HEK293 (cell line): ENCODE data around the gene MINPP1.

ENCODE experiments used
- CTCF ChIA-PET: fragments of 350-600 bp; formaldehyde crosslinking; extraction: SDS; loops from one replicate; lab custom pipeline; 2021; ENCODE audit warnings: antibody characterized with exemption; lab: Yijun Ruan, JAX
- POLR2A ChIA-PET: fragments of 300-600 bp; formaldehyde crosslinking; extraction: SDS; loops from one replicate; lab custom pipeline; 2020; ENCODE audit warnings: antibody characterized with exemption, inconsistent platforms; lab: Yijun Ruan, JAX
- H3K27ac ChIP-seq: fragments of 200-500 bp; sonication (Bioruptor generic); 2 replicates; pipeline ENCODE4 v1.5.1; 2014; ENCODE audit warnings: low read depth, low read length, control low read depth, inconsistent platforms; ENCODE audit errors: extremely low read depth
- H3K36me3 ChIP-seq, 2 experiments: fragments of 200-500 bp in 1 of 2; sonication (Bioruptor generic) in 1 of 2; 1 replicate in 1 of 2; 2 replicates in 1 of 2; pipeline ENCODE4 v1.5.1; 2014 to 2017; ENCODE audit warnings: inconsistent platforms in 2 of 2, low read length in 2 of 2; ENCODE audit not compliant: control insufficient read depth in 2 of 2, insufficient read depth in 1 of 2
- H3K4me1 ChIP-seq: fragments of 200-500 bp; sonication (Bioruptor generic); 2 replicates; pipeline ENCODE4 v1.5.1; 2014; ENCODE audit warnings: mild to moderate bottlenecking, low read length, inconsistent platforms; ENCODE audit not compliant: control insufficient read depth, insufficient read depth
- H3K4me3 ChIP-seq: 2 replicates; pipeline ENCODE4 v1.5.1; 2011; ENCODE audit warnings: low read depth, mild to moderate bottlenecking, control low read depth, low read length, moderate library complexity
- H3K9me3 ChIP-seq: fragments of 200-500 bp; sonication (Bioruptor generic); 2 replicates; pipeline ENCODE4 v1.5.1; 2014; ENCODE audit warnings: low read depth, low read length, inconsistent platforms; ENCODE audit not compliant: control insufficient read depth, insufficient read depth
- GLIS1 ChIP-seq: fragments of 450-650 bp; formaldehyde crosslinking; IDR thresholded peaks from 2 replicates; pipeline ENCODE4 v1.5.1; 2016; ENCODE audit warnings: missing biosample characterization, missing genetic modification characterization
- HOXD13 ChIP-seq: sonication (generic); formaldehyde crosslinking; IDR thresholded peaks from 2 replicates; pipeline ENCODE4 v1.8.0; 2022; ENCODE audit warnings: missing genetic modification reagents, borderline replicate concordance
- IKZF3 ChIP-seq: fragments of 450-650 bp; IDR thresholded peaks from 2 replicates; pipeline ENCODE4 v1.5.0; 2018; ENCODE audit warnings: missing biosample characterization, mild to moderate bottlenecking, missing genetic modification characterization, moderate library complexity
- PRDM1 ChIP-seq: fragments of 450-650 bp; formaldehyde crosslinking; IDR thresholded peaks from 2 replicates; pipeline ENCODE4; 2016; ENCODE audit warnings: missing biosample characterization, missing genetic modification characterization
- SETDB1 ChIP-seq: IDR thresholded peaks from one replicate; pipeline ENCODE4 v1.6.1; 2017; ENCODE audit warnings: mild to moderate bottlenecking, low read length, moderate library complexity, mixed read lengths; ENCODE audit not compliant: insufficient read length
- SP7 ChIP-seq: fragments of 450-650 bp; formaldehyde crosslinking; IDR thresholded peaks from 2 replicates; pipeline ENCODE4 v1.5.1; 2016; ENCODE audit warnings: missing biosample characterization, missing genetic modification characterization
- ZBTB1 ChIP-seq: fragments of 450-650 bp; formaldehyde crosslinking; IDR thresholded peaks from 2 replicates; pipeline ENCODE4 v1.5.1; 2016; ENCODE audit warnings: missing biosample characterization, missing genetic modification characterization
- ZBTB7A ChIP-seq: fragments of 450-650 bp; formaldehyde crosslinking; IDR thresholded peaks from 2 replicates; pipeline ENCODE4 v1.5.1; 2016; ENCODE audit warnings: low read depth, missing biosample characterization, missing genetic modification characterization
- ZNF114 ChIP-seq: fragments of 450-650 bp; formaldehyde crosslinking; IDR thresholded peaks from 2 replicates; pipeline ENCODE4 v1.5.0; 2017; ENCODE audit warnings: missing biosample characterization, missing genetic modification characterization
- ZNF132 ChIP-seq: fragments of 450-650 bp; formaldehyde crosslinking; IDR thresholded peaks from 2 replicates; pipeline ENCODE4 v1.5.1; 2017; ENCODE audit warnings: missing biosample characterization, missing genetic modification characterization, borderline replicate concordance
- ZNF175 ChIP-seq: fragments of 450-650 bp; formaldehyde crosslinking; IDR thresholded peaks from 2 replicates; pipeline ENCODE4 v1.5.1; 2016; ENCODE audit warnings: missing biosample characterization, missing genetic modification characterization
- ZNF211 ChIP-seq: fragments of 450-650 bp; formaldehyde crosslinking; IDR thresholded peaks from 2 replicates; pipeline ENCODE4 v1.5.1; 2016; ENCODE audit warnings: low read depth, missing biosample characterization, missing genetic modification characterization
- ZNF214 ChIP-seq: fragments of 450-650 bp; formaldehyde crosslinking; IDR thresholded peaks from 2 replicates; pipeline ENCODE4 v1.5.1; 2017; ENCODE audit warnings: missing biosample characterization, mild to moderate bottlenecking, missing genetic modification characterization, borderline replicate concordance
- ZNF221 ChIP-seq: fragments of 450-650 bp; formaldehyde crosslinking; IDR thresholded peaks from 2 replicates; pipeline ENCODE4 v1.5.1; 2017; ENCODE audit warnings: missing biosample characterization, missing genetic modification characterization, borderline replicate concordance
- ZNF311 ChIP-seq: fragments of 450-650 bp; formaldehyde crosslinking; IDR thresholded peaks from 2 replicates; pipeline ENCODE4 v1.5.1; 2017; ENCODE audit warnings: missing biosample characterization, missing genetic modification characterization, borderline replicate concordance
- ZNF335 ChIP-seq: fragments of 450-650 bp; formaldehyde crosslinking; conservative IDR thresholded peaks from 2 replicates; pipeline ENCODE4 v1.5.1; 2016; ENCODE audit warnings: missing biosample characterization, missing genetic modification characterization
- ZNF416 ChIP-seq: fragments of 450-650 bp; formaldehyde crosslinking; IDR thresholded peaks from 2 replicates; pipeline ENCODE4 v1.5.1; 2016; ENCODE audit warnings: missing biosample characterization, missing genetic modification characterization
- TF ChIP-seq, protein P1 (sequence below): fragments of 450-650 bp; formaldehyde crosslinking; IDR thresholded peaks from 2 replicates; pipeline ENCODE4 v1.5.1; 2016; ENCODE audit warnings: missing biosample characterization, missing genetic modification characterization, borderline replicate concordance
- TF ChIP-seq, protein P2 (sequence below): fragments of 450-650 bp; formaldehyde crosslinking; IDR thresholded peaks from 2 replicates; pipeline ENCODE4 v1.5.1; 2016; ENCODE audit warnings: missing biosample characterization, missing genetic modification characterization
- TF ChIP-seq, protein P3 (sequence below): fragments of 450-650 bp; formaldehyde crosslinking; IDR thresholded peaks from 2 replicates; pipeline ENCODE4 v1.5.1; 2016; ENCODE audit warnings: missing biosample characterization, missing genetic modification characterization
- TF ChIP-seq, protein P4 (sequence below): fragments of 450-650 bp; formaldehyde crosslinking; IDR thresholded peaks from 2 replicates; pipeline ENCODE4 v1.5.1; 2016; ENCODE audit warnings: missing biosample characterization, missing genetic modification characterization, borderline replicate concordance

The MINPP1 gene

DNA sequence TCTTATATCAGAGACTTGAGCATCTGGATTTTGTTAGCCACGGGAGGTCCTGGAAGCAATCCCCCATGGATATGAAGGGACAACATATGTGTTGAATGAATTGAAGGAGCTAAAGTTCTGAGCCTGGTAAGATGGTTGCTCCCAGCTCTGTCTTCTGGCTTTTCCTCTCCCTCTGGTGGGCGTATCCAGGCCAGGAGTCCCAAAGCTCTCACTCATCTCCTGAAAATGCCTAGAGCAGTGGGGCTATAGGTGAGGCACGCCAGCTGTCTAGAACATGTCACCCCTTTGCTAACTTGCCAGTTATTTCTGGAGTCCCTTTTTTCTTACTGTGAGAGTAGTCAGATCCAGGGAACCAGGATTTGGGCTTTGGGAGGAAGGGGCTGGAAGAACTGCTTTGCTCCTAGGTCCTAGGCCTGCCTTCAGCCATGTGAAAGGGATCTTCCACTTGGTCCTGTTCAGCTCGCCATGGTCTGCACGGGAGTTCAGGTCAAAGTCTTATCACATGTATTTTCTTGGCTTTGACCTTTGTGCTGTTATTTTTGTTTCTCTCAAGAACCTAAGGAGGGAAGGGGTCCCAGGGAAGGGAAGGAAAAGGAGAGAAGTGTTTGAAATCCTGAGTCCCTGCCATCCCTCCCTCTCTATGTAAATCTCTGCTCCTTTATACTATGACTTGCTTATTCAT lies 73.6 kb downstream of the MINPP1 start (continued):
- TF ChIP-seq, protein P1, sequence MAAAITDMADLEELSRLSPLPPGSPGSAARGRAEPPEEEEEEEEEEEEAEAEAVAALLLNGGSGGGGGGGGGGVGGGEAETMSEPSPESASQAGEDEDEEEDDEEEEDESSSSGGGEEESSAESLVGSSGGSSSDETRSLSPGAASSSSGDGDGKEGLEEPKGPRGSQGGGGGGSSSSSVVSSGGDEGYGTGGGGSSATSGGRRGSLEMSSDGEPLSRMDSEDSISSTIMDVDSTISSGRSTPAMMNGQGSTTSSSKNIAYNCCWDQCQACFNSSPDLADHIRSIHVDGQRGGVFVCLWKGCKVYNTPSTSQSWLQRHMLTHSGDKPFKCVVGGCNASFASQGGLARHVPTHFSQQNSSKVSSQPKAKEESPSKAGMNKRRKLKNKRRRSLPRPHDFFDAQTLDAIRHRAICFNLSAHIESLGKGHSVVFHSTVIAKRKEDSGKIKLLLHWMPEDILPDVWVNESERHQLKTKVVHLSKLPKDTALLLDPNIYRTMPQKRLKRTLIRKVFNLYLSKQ (tag by site-specific recombination) = no peak
- no peak for TF ChIP-seq ZNF335 (tag by site-specific recombination)

DNA sequence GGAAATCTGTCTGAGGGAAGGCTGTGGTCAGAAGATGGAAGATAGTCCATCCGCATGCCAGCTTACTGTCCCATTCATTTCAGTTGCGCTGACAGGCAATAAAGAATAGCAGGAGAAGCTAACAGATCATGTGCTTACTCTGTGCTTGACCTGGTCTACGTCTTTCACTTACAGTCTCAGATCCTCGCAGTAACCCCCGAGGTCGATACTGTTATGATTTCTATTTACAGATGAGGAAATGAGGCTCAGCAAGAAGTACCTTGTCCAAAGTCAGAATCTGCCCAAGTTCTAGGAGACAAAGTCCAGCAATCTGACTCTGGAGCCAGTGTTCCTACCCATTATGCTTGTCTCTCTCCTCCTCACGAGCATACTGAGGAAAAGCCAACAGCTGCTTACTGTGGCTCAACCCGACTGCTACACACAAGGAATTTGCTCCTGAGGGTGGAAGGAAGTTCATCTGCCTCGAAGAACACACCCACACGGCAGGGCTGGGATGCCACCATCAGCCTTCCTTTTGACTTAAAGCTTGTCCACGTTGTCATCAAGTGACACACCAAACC lies 74.2 kb downstream of the MINPP1 start:
- H3K4me3 ChIP-seq = no peak overlapping the region
- H3K4me1 ChIP-seq = no peaks in the 10 kb centered on the region
- no peaks in the 10 kb centered on the region for H3K9me3 ChIP-seq
- TF ChIP-seq PRDM1 (tag by site-specific recombination) (no peak), SP7 (tag by site-specific recombination) (no peak), ZNF211 (tag by site-specific recombination) (no peak), ZNF311 (tag by site-specific recombination) (no peak), ZNF416 (tag by site-specific recombination) (no peak), ZNF214 (tag by site-specific recombination) (no peak), HOXD13 (CRISPR knock-in tag) (no peak), ZNF132 (no peak), ZBTB7A (no peak), IKZF3 (no peak), ZNF335 (tag by site-specific recombination) (no peak)
- TF ChIP-seq, protein P2, sequence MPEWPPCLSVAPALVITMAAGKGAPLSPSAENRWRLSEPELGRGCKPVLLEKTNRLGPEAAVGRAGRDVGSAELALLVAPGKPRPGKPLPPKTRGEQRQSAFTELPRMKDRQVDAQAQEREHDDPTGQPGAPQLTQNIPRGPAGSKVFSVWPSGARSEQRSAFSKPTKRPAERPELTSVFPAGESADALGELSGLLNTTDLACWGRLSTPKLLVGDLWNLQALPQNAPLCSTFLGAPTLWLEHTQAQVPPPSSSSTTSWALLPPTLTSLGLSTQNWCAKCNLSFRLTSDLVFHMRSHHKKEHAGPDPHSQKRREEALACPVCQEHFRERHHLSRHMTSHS (tag by site-specific recombination) = no peak
- TF ChIP-seq, protein P3, sequence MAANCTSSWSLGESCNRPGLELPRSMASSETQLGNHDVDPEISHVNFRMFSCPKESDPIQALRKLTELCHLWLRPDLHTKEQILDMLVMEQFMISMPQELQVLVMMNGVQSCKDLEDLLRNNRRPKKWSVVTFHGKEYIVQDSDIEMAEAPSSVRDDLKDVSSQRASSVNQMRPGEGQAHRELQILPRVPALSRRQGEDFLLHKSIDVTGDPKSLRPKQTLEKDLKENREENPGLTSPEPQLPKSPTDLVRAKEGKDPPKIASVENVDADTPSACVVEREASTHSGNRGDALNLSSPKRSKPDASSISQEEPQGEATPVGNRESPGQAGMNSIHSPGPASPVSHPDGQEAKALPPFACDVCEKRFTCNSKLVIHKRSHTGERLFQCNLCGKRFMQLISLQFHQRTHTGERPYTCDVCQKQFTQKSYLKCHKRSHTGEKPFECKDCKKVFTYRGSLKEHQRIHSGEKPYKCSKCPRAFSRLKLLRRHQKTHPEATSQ (tag by site-specific recombination) = no peak
- no peaks in the 10 kb centered on the region for H3K36me3 ChIP-seq
- no peak overlapping the region for H3K27ac ChIP-seq
- POLR2A ChIA-PET = no interaction called here
- CTCF ChIA-PET = interaction anchor here (0.6 to 0.7 kb wide), 2 partner anchors 26 to 937 kb away, joined by 3 read pairs; no protein-coding TSS in a partner anchor

DNA sequence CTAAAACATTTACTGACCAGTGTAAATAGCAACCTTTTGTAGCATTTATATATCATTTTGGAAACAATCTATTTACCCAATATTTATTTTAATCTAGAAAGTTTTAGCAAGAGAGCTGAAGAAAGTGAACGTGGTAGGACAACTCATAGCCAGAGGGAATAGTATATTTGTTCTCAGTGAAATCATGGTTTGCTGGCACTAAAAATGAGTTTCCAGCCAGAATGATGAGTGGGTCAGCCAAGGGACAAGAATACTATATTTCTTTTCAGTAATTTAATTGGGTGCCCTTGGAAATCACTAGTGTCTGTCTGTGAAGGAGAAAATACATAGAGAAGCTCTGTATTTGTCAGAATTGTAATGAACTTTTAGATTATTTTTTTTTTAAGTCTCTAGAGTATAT lies 74.9 kb downstream of the MINPP1 start:
- ChIA-PET CTCF (interaction anchor here (0.6 kb wide), 2 partner anchors 937 to 973 kb away, joined by 3 read pairs; no protein-coding TSS in a partner anchor), POLR2A (no interaction called here)
- Histone ChIP-seq H3K36me3 (no peaks in the 10 kb centered on the region), H3K9me3 (no peaks in the 10 kb centered on the region), H3K4me3 (no peak overlapping the region), H3K27ac (no peak overlapping the region), H3K4me1 (no peaks in the 10 kb centered on the region)
- TF ChIP-seq ZNF221 = no peak
- TF ChIP-seq GLIS1 = no peak
- TF ChIP-seq ZNF175 (tag by site-specific recombination) = no peak
- TF ChIP-seq, protein P1 (tag by site-specific recombination) = no peak
- TF ChIP-seq SETDB1 = no peak
- TF ChIP-seq ZNF114 (tag by site-specific recombination) = no peak
- TF ChIP-seq, protein P4, sequence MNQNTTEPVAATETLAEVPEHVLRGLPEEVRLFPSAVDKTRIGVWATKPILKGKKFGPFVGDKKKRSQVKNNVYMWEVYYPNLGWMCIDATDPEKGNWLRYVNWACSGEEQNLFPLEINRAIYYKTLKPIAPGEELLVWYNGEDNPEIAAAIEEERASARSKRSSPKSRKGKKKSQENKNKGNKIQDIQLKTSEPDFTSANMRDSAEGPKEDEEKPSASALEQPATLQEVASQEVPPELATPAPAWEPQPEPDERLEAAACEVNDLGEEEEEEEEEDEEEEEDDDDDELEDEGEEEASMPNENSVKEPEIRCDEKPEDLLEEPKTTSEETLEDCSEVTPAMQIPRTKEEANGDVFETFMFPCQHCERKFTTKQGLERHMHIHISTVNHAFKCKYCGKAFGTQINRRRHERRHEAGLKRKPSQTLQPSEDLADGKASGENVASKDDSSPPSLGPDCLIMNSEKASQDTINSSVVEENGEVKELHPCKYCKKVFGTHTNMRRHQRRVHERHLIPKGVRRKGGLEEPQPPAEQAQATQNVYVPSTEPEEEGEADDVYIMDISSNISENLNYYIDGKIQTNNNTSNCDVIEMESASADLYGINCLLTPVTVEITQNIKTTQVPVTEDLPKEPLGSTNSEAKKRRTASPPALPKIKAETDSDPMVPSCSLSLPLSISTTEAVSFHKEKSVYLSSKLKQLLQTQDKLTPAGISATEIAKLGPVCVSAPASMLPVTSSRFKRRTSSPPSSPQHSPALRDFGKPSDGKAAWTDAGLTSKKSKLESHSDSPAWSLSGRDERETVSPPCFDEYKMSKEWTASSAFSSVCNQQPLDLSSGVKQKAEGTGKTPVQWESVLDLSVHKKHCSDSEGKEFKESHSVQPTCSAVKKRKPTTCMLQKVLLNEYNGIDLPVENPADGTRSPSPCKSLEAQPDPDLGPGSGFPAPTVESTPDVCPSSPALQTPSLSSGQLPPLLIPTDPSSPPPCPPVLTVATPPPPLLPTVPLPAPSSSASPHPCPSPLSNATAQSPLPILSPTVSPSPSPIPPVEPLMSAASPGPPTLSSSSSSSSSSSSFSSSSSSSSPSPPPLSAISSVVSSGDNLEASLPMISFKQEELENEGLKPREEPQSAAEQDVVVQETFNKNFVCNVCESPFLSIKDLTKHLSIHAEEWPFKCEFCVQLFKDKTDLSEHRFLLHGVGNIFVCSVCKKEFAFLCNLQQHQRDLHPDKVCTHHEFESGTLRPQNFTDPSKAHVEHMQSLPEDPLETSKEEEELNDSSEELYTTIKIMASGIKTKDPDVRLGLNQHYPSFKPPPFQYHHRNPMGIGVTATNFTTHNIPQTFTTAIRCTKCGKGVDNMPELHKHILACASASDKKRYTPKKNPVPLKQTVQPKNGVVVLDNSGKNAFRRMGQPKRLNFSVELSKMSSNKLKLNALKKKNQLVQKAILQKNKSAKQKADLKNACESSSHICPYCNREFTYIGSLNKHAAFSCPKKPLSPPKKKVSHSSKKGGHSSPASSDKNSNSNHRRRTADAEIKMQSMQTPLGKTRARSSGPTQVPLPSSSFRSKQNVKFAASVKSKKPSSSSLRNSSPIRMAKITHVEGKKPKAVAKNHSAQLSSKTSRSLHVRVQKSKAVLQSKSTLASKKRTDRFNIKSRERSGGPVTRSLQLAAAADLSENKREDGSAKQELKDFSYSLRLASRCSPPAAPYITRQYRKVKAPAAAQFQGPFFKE = no peak
- TF ChIP-seq ZBTB1 = no peak
